Endothelial cell (in vitro differentiated cells): ENCODE results near the gene ANKRD60. TPM values are rescaled to one million over a fixed set of nuclear protein-coding genes. Genes with fewer than 3 reads are reported as not detected.
A peak's percentile ranks its signal among the peaks of the same experiment; 100 is the strongest.

Source experiments
- DNase-seq: peaks from one replicate; pipeline ENCODE4 v3.0.0; 2021; ENCODE audit warnings: low spot score
- H3K27ac Mint-ChIP-seq: one replicate; pipeline ENCODE4 v1.8.0; 2021; ENCODE audit warnings: mixed read lengths, inconsistent platforms; ENCODE audit not compliant: unreplicated experiment
- H3K27me3 Mint-ChIP-seq: one replicate; pipeline ENCODE4 v1.8.0; 2021; ENCODE audit warnings: mild to moderate bottlenecking, moderate library complexity, mixed read lengths, inconsistent platforms; ENCODE audit not compliant: unreplicated experiment
- H3K36me3 Mint-ChIP-seq: one replicate; pipeline ENCODE4 v1.8.0; 2021; ENCODE audit warnings: mild to moderate bottlenecking, low read depth, mixed read lengths, inconsistent platforms; ENCODE audit not compliant: unreplicated experiment
- H3K4me1 Mint-ChIP-seq: one replicate; pipeline ENCODE4 v1.8.0; 2021; ENCODE audit warnings: mild to moderate bottlenecking, mixed read lengths, inconsistent platforms; ENCODE audit not compliant: unreplicated experiment
- H3K4me3 Mint-ChIP-seq: one replicate; pipeline ENCODE4 v1.8.0; 2021; ENCODE audit warnings: mild to moderate bottlenecking, mixed read lengths, inconsistent platforms; ENCODE audit not compliant: unreplicated experiment
- H3K9me3 Mint-ChIP-seq: one replicate; pipeline ENCODE4 v1.8.0; 2021; ENCODE audit warnings: mixed read lengths, inconsistent platforms; ENCODE audit not compliant: unreplicated experiment
- CTCF ChIP-seq: fragments of 200-600 bp; sonication (generic); IDR thresholded peaks from one replicate; pipeline ENCODE4 v1.5.0; 2021; ENCODE audit warnings: antibody characterized with exemption; ENCODE audit not compliant: unreplicated experiment
- total RNA-seq: library from RNA; stranded (reverse); fragmentation: NEBNext Ultra II Directional; extraction: Animal tissue kit (Norgen Biotek cat#: 25700); gene quantifications from one replicate; pipeline ENCODE4 v1.2.1, GENCODE V29; 2021; ENCODE audit not compliant: unreplicated experiment

The ANKRD60 gene
- total RNA-seq, 1 donor from 2014 or later: not detected

GRCh38 chr20:58245181-58245891 is 16.9 kb upstream of the ANKRD60 start:
- H3K27ac Mint-ChIP-seq: no peak overlapping the region
- H3K27me3 Mint-ChIP-seq: peaks cover 9% of the 10 kb centered on the region
- DNase-seq: no peak
- H3K9me3 Mint-ChIP-seq: no peaks in the 10 kb centered on the region
- H3K4me3 Mint-ChIP-seq: peak overlapping the region; percentile 49
- peaks cover 45% of the 10 kb centered on the region for H3K36me3 Mint-ChIP-seq
- TF ChIP-seq CTCF: no peak
- H3K4me1 Mint-ChIP-seq: peaks cover 9% of the 10 kb centered on the region

- peaks cover 9% of the 10 kb centered on the region for H3K4me1 Mint-ChIP-seq
- H3K36me3 Mint-ChIP-seq: peaks cover 41% of the 10 kb centered on the region
- H3K9me3 Mint-ChIP-seq: no peaks in the 10 kb centered on the region
- no peak for TF ChIP-seq CTCF
- peak overlapping the region; percentile 44 for H3K27ac Mint-ChIP-seq
- peak overlapping the region; percentile 49 for H3K4me3 Mint-ChIP-seq
- H3K27me3 Mint-ChIP-seq: peaks cover 9% of the 10 kb centered on the region
- DNase-seq: no peak
Observed at GRCh38 chr20:58244517-58245030, 16.1 kb upstream of the ANKRD60 start.

GRCh38 chr20:58243653-58244410 is 15.4 kb upstream of the ANKRD60 start:
- Mint-ChIP-seq H3K4me1 (peaks cover 9% of the 10 kb centered on the region), H3K36me3 (peaks cover 43% of the 10 kb centered on the region), H3K9me3 (no peaks in the 10 kb centered on the region), H3K27me3 (peaks cover 9% of the 10 kb centered on the region), H3K4me3 (peak overlapping the region; percentile 48), H3K27ac (peak overlapping the region; percentile 44)
- no peak for TF ChIP-seq CTCF
- no peak for DNase-seq

GRCh38 chr20:58242824-58243223 is 14.4 kb upstream of the ANKRD60 start:
- no peak overlapping the region for H3K4me3 Mint-ChIP-seq
- no peak for DNase-seq

More at GRCh38 chr20:58242824-58243223, 14.4 kb upstream of the ANKRD60 start:
- no peak for TF ChIP-seq CTCF
- Mint-ChIP-seq H3K27me3 (peaks cover 10% of the 10 kb centered on the region), H3K36me3 (peaks cover 46% of the 10 kb centered on the region), H3K9me3 (no peaks in the 10 kb centered on the region), H3K4me1 (peaks cover 9% of the 10 kb centered on the region), H3K27ac (no peak overlapping the region)
